GM12892 (cell line): ENCODE results near the gene DEAF1.

ENCODE experiments used
- POLR2A ChIP-seq: IDR thresholded peaks from 2 replicates; pipeline ENCODE4 v1.6.1; 2011; ENCODE audit warnings: low read depth, low read length, control low read depth
- TAF1 ChIP-seq: IDR thresholded peaks from 2 replicates; pipeline ENCODE4 v1.6.1; 2011; ENCODE audit warnings: low read depth, mild to moderate bottlenecking, control low read depth, low read length, borderline replicate concordance

DNA sequence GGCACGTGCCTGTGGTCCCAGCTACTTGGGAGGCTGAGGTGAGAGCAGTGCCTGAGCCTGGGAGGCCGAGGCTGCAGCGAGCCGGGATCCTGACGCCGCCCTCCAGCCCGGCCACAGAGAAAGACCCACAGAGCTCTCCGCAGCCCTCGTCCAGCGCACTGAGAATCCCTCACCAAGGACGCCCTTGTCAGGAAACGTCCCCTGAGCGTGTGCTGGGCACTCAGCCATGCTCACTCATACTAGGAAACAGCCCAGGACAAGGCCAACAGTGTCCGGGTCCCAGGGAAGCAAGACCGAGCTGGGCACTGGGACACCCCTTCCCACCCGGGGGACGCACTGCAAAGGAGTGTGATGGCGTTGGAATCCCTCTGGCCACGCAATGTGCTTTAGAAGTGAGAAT lies 14.5 kb downstream of the DEAF1 start:
- TF ChIP-seq TAF1 (no peak), POLR2A (no peak)
